ENCODE results near the gene CEP112.

DNA sequence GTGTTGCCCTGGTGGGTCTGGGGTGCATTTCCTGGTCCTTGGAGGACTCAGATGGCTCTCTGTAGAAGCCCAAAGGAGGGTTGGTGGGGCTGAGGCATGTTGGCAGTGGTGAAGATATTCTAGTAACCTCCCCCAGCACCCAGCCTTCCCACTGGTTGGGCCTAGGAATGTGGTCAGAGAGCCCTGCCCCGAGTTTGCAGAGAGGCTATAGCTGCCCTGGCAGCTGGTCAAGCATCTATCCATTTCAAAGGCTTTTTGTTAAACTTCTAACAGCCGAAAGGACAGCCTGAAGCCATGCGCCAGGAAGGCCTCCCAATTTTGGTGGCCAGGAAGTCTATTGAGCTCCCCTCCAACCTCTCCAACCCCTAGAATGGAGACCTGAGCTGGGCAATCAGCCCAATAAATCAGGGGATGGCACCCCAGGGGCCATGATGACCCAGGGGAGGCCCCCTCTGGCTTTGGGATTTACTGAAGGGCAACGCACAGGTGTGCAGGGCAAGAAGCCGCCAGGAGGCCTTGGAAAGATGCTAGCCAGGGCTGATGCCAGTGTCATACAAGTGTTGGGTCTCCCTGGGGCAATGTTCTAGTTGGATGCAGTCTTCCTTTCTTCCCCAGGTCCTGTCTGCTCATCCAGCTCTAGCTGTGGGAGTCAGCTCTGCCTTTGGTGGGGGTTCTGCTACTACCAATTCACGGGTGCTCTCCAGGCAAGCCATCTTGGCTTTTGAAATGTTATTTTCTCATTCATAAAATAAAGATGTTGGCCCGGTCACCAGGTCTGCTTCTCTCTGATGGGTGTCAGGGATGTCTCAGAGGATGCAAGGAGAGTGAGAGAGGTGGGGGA, 599.6 kb downstream of the CEP112 start:
- TF ChIP-seq, protein P1, sequence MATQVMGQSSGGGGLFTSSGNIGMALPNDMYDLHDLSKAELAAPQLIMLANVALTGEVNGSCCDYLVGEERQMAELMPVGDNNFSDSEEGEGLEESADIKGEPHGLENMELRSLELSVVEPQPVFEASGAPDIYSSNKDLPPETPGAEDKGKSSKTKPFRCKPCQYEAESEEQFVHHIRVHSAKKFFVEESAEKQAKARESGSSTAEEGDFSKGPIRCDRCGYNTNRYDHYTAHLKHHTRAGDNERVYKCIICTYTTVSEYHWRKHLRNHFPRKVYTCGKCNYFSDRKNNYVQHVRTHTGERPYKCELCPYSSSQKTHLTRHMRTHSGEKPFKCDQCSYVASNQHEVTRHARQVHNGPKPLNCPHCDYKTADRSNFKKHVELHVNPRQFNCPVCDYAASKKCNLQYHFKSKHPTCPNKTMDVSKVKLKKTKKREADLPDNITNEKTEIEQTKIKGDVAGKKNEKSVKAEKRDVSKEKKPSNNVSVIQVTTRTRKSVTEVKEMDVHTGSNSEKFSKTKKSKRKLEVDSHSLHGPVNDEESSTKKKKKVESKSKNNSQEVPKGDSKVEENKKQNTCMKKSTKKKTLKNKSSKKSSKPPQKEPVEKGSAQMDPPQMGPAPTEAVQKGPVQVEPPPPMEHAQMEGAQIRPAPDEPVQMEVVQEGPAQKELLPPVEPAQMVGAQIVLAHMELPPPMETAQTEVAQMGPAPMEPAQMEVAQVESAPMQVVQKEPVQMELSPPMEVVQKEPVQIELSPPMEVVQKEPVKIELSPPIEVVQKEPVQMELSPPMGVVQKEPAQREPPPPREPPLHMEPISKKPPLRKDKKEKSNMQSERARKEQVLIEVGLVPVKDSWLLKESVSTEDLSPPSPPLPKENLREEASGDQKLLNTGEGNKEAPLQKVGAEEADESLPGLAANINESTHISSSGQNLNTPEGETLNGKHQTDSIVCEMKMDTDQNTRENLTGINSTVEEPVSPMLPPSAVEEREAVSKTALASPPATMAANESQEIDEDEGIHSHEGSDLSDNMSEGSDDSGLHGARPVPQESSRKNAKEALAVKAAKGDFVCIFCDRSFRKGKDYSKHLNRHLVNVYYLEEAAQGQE (IDR thresholded peaks at IDR 0.05; ENCODE audit: unreplicated experiment): no peak
- no peak for TF ChIP-seq POLR2AphosphoS5 (IDR thresholded peaks at IDR 0.05; ENCODE audit: low read depth)
- TF ChIP-seq, protein P2, sequence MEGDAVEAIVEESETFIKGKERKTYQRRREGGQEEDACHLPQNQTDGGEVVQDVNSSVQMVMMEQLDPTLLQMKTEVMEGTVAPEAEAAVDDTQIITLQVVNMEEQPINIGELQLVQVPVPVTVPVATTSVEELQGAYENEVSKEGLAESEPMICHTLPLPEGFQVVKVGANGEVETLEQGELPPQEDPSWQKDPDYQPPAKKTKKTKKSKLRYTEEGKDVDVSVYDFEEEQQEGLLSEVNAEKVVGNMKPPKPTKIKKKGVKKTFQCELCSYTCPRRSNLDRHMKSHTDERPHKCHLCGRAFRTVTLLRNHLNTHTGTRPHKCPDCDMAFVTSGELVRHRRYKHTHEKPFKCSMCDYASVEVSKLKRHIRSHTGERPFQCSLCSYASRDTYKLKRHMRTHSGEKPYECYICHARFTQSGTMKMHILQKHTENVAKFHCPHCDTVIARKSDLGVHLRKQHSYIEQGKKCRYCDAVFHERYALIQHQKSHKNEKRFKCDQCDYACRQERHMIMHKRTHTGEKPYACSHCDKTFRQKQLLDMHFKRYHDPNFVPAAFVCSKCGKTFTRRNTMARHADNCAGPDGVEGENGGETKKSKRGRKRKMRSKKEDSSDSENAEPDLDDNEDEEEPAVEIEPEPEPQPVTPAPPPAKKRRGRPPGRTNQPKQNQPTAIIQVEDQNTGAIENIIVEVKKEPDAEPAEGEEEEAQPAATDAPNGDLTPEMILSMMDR (conservative IDR thresholded peaks at IDR 0.05; ENCODE audit: low read depth in 2 of 2): no peak
- no peak for TF ChIP-seq EZH2 (IDR thresholded peaks at IDR 0.05; ENCODE audit: low read depth, unreplicated experiment)
- TF ChIP-seq EZH2phosphoT487 (IDR thresholded peaks at IDR 0.05; ENCODE audit: unreplicated experiment): no peak
- TF ChIP-seq ZNF114 (CRISPR knock-in tag; IDR thresholded peaks at IDR 0.05): no peak
- no peak for TF ChIP-seq CREB1 (CRISPR knock-in tag; IDR thresholded peaks at IDR 0.05; ENCODE audit: low read depth)
- TF ChIP-seq JUNB (IDR thresholded peaks at IDR 0.05; ENCODE audit: unreplicated experiment): no peak
